MM.1S (cell line): ENCODE results near the gene ELF4.

Experiments used
- DNase-seq: peaks from one replicate; pipeline ENCODE4 v3.0.0-alpha.2; 2015
- H2AFZ ChIP-seq: fragments of 300-600 bp; sonication (generic); 2 replicates; pipeline ENCODE4 v1.6.0; 2016; ENCODE audit warnings: antibody characterized with exemption, low read length
- H3F3A ChIP-seq: fragments of 300-600 bp; sonication (generic); 2 replicates; pipeline ENCODE4 v1.6.1; 2016; ENCODE audit warnings: mild to moderate bottlenecking, antibody characterized with exemption, low read length, moderate library complexity, mixed read lengths; ENCODE audit not compliant: insufficient read depth
- H3K27ac ChIP-seq: fragments of 300-600 bp; sonication (generic); 2 replicates; pipeline ENCODE4 v1.5.1; 2016; ENCODE audit warnings: mild to moderate bottlenecking, low read length
- H3K27me3 ChIP-seq: fragments of 300-600 bp; sonication (generic); replicated peaks from 2 replicates; pipeline ENCODE4 v1.6.0; 2016; ENCODE audit warnings: low read length; ENCODE audit not compliant: insufficient read depth
- H3K36me3 ChIP-seq: fragments of 300-600 bp; sonication (generic); replicated peaks from 2 replicates; pipeline ENCODE4 v1.6.1; 2016; ENCODE audit warnings: mild to moderate bottlenecking, low read length, mixed read lengths; ENCODE audit not compliant: insufficient read depth
- H3K4me1 ChIP-seq: fragments of 300-600 bp; sonication (generic); 2 replicates; pipeline ENCODE4 v1.6.1; 2016; ENCODE audit warnings: low read length, mixed read lengths
- H3K4me2 ChIP-seq: fragments of 300-600 bp; sonication (generic); 2 replicates; pipeline ENCODE4 v1.6.0; 2016; ENCODE audit warnings: low read depth, low read length
- H3K4me3 ChIP-seq: fragments of 300-600 bp; sonication (generic); 2 replicates; pipeline ENCODE4 v1.5.1; 2016; ENCODE audit warnings: low read length, mixed read lengths
- H3K79me2 ChIP-seq: fragments of 300-600 bp; sonication (generic); 2 replicates; pipeline ENCODE4 v1.6.1; 2016; ENCODE audit warnings: mixed run types, low read length, mixed read lengths
- H3K9ac ChIP-seq: fragments of 300-600 bp; sonication (generic); 2 replicates; pipeline ENCODE4 v1.6.1; 2016; ENCODE audit warnings: low read length, mixed read lengths
- H3K9me2 ChIP-seq: fragments of 300-600 bp; sonication (generic); replicated peaks from 2 replicates; pipeline ENCODE4 v1.6.1; 2016; ENCODE audit warnings: mild to moderate bottlenecking, low read length, mixed read lengths; ENCODE audit not compliant: insufficient read depth
- H3K9me3 ChIP-seq: fragments of 300-600 bp; sonication (generic); replicated peaks from 2 replicates; pipeline ENCODE4 v1.6.1; 2016; ENCODE audit warnings: mild to moderate bottlenecking, low read length, mixed read lengths; ENCODE audit not compliant: insufficient read depth
- H4K20me1 ChIP-seq: fragments of 300-600 bp; sonication (generic); 2 replicates; pipeline ENCODE4 v1.6.1; 2016; ENCODE audit warnings: mild to moderate bottlenecking, low read length, moderate library complexity, mixed read lengths; ENCODE audit not compliant: insufficient read depth
- EZH2 ChIP-seq: fragments of 300-600 bp; sonication (generic); optimal IDR thresholded peaks from 2 replicates; pipeline ENCODE3; 2017; ENCODE audit warnings: low read depth, mild to moderate bottlenecking, antibody characterized with exemption, low read length, mixed read lengths
- EZH2phosphoT487 ChIP-seq: fragments of 300-600 bp; sonication (generic); IDR thresholded peaks from 2 replicates; pipeline ENCODE4 v1.6.1; 2018; ENCODE audit warnings: antibody characterized with exemption, low read length
- TF ChIP-seq, protein P1 (sequence below): fragments of 300-600 bp; sonication (generic); IDR thresholded peaks from 2 replicates; pipeline ENCODE4 v1.5.1; 2016; ENCODE audit warnings: antibody characterized with exemption, low read length, mixed read lengths

Gene ELF4

DNA sequence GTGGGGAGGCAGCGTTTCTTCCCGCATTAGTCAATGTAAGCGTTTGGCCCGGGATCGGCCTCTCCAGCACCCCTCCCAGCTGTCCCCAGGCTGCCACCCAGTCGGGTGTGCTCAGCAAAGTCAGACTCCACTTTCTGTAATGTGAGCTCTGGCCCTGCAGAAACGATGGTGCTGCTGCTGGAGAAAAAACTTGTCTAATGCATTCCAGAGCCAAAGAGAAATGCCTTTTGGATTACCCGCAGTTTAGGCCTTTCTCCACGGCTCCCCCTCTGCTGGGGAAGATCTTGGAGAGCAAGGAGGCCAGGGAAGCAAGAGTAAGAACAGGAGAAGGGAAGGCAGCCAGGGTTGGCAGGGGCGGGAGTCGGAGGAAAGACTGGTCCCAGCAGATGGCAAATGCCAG lies 55.2 kb downstream of the ELF4 start:
- Histone ChIP-seq H3K4me1 (no peaks in the 10 kb centered on the region), H3K27me3 (no peaks in the 10 kb centered on the region), H3K9ac (no peak overlapping the region), H3K27ac (no peak overlapping the region), H2AFZ (no peak overlapping the region), H3K9me3 (no peaks in the 10 kb centered on the region), H3K4me3 (no peak overlapping the region), H3K36me3 (no peaks in the 10 kb centered on the region), H3K4me2 (no peak overlapping the region), H3K9me2 (no peaks in the 10 kb centered on the region), H3F3A (no peaks in the 10 kb centered on the region), H3K79me2 (no peaks in the 10 kb centered on the region), H4K20me1 (no peaks in the 10 kb centered on the region)
- no peak for DNase-seq
- TF ChIP-seq EZH2 (no peak), EZH2phosphoT487 (no peak)
- TF ChIP-seq, protein P1, sequence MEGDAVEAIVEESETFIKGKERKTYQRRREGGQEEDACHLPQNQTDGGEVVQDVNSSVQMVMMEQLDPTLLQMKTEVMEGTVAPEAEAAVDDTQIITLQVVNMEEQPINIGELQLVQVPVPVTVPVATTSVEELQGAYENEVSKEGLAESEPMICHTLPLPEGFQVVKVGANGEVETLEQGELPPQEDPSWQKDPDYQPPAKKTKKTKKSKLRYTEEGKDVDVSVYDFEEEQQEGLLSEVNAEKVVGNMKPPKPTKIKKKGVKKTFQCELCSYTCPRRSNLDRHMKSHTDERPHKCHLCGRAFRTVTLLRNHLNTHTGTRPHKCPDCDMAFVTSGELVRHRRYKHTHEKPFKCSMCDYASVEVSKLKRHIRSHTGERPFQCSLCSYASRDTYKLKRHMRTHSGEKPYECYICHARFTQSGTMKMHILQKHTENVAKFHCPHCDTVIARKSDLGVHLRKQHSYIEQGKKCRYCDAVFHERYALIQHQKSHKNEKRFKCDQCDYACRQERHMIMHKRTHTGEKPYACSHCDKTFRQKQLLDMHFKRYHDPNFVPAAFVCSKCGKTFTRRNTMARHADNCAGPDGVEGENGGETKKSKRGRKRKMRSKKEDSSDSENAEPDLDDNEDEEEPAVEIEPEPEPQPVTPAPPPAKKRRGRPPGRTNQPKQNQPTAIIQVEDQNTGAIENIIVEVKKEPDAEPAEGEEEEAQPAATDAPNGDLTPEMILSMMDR = no peak

DNA sequence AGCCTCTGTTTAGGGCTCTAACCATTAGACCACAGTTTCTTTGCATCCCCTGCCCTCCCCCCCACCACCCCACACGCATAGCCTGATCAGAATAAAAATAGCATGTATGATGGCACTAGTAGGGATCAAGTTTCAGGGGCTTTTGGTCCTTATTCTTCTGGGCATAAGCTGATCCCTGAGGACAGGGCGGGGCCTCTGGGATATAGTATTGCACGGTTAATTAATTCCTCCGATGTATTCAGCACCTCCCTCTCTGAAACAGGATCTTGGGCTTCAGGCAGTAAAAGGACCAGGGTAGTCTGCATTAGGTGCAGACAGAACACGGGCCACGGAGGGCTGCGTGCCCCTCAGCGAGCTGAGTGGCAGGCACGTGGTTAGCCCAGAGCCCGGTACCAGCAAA lies 57.1 kb downstream of the ELF4 start:
- no peaks in the 10 kb centered on the region for H3K9me3 ChIP-seq
- no peak overlapping the region for H3K27ac ChIP-seq
- no peak overlapping the region for H3K4me3 ChIP-seq
- H3K4me2 ChIP-seq = no peak overlapping the region
- no peaks in the 10 kb centered on the region for H3K9me2 ChIP-seq
- H3K36me3 ChIP-seq = no peaks in the 10 kb centered on the region
- H2AFZ ChIP-seq = no peak overlapping the region
- DNase-seq = no peak
- TF ChIP-seq EZH2 (no peak), EZH2phosphoT487 (no peak)
- TF ChIP-seq, protein P1 = no peak
- H3F3A ChIP-seq = no peaks in the 10 kb centered on the region
- no peak overlapping the region for H3K9ac ChIP-seq
- no peaks in the 10 kb centered on the region for H3K4me1 ChIP-seq
- H4K20me1 ChIP-seq = no peaks in the 10 kb centered on the region
- H3K27me3 ChIP-seq = no peaks in the 10 kb centered on the region
- no peaks in the 10 kb centered on the region for H3K79me2 ChIP-seq

DNA sequence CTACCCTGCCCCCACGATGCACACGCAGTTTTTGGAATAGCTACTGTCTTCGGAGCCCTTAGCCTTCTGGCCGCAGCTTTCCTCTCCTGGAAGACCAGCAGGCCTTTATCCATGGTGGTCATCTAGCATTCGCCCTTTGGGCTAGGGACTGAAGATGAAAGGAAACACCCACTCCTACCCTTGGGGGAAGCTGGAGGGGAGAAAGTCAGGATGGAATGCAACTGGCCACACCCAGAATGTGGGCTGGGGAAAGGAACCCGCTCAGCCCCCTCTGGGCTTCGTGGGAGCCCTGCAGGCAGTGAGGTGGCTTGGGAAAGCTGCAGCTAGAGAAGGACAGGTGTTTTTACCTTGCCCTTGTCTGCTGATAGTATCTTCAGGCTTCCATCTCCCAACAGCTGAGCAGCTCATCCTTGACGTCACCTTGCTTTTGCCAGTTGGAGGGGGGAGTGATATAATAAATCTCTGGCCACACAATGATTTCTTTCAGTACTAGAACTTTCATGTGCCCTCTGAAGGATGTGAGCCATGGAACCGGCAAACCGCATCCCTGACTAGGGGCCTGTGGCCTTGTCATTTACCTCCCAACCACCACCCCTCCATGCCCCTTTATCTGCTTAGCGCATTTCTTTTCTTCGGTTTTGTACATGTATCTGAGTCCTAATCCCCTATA lies 59.0 kb downstream of the ELF4 start:
- Histone ChIP-seq H3K9me2 (no peaks in the 10 kb centered on the region), H4K20me1 (no peaks in the 10 kb centered on the region), H3K27me3 (no peaks in the 10 kb centered on the region), H3K4me2 (no peak overlapping the region), H3F3A (no peaks in the 10 kb centered on the region), H3K27ac (no peak overlapping the region), H3K4me1 (no peaks in the 10 kb centered on the region), H3K9ac (no peak overlapping the region), H3K4me3 (no peak overlapping the region), H3K79me2 (no peaks in the 10 kb centered on the region), H3K9me3 (no peaks in the 10 kb centered on the region), H3K36me3 (no peaks in the 10 kb centered on the region), H2AFZ (no peak overlapping the region)
- no peak for DNase-seq
- TF ChIP-seq, protein P1 = no peak
- TF ChIP-seq EZH2phosphoT487 = no peak
